Sigmoid colon (tissue), 4 donors: ENCODE results near the gene RBM10.
"Not testable (repeated sequence)": the region's sequence is repeated elsewhere in the genome, so short reads cannot be mapped to it uniquely, and the experiment has no call there.

Experiments
- CTCF ChIP-seq, 4 experiments: fragments of 450-650 bp in 3 of 4; fragments of 200-600 bp in 1 of 4; IDR thresholded peaks; one replicate each; pipeline ENCODE4 v1.5.1; 2016 to 2019; ENCODE audit warnings: antibody characterized with exemption in 4 of 4, mild to moderate bottlenecking in 3 of 4, moderate library complexity in 2 of 4
- EP300 ChIP-seq, 4 donors: sonication (generic); formaldehyde crosslinking; IDR thresholded peaks; one replicate each; pipeline ENCODE4 v1.6.1; 2017; ENCODE audit warnings: antibody characterized with exemption in 4 of 4

GRCh38 chrX:47124466-47124865, 20.6 kb upstream of the RBM10 start:
- not testable (repeated sequence) for TF ChIP-seq EP300, CTCF (IDR thresholded peaks at IDR 0.05)
